ENCODE results near the gene ARHGAP6.

Gene ARHGAP6

DNA sequence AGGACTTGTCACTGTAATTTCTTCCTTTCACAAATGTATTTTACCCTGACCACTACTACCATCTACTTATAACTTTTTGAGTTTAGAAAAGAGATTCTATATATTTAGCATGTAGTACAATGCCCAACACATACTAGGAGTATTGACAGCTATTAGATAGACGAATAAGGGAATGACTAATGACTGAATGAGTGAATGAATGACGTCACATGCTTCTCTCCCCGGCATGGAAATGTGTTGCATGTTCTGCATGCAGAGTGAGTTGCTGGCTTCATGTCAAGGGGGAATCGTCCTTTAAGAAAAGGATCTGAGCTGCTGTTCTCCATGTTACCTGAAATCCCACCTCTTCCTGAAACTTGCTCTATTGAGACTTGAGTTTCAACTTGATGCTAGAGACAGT, 459.9 kb downstream of the ARHGAP6 start:
- TF ChIP-seq, protein P1, sequence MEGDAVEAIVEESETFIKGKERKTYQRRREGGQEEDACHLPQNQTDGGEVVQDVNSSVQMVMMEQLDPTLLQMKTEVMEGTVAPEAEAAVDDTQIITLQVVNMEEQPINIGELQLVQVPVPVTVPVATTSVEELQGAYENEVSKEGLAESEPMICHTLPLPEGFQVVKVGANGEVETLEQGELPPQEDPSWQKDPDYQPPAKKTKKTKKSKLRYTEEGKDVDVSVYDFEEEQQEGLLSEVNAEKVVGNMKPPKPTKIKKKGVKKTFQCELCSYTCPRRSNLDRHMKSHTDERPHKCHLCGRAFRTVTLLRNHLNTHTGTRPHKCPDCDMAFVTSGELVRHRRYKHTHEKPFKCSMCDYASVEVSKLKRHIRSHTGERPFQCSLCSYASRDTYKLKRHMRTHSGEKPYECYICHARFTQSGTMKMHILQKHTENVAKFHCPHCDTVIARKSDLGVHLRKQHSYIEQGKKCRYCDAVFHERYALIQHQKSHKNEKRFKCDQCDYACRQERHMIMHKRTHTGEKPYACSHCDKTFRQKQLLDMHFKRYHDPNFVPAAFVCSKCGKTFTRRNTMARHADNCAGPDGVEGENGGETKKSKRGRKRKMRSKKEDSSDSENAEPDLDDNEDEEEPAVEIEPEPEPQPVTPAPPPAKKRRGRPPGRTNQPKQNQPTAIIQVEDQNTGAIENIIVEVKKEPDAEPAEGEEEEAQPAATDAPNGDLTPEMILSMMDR (IDR thresholded peaks at IDR 0.05; ENCODE audit: control insufficient read depth, extremely low read depth, insufficient read depth), result no peak

DNA sequence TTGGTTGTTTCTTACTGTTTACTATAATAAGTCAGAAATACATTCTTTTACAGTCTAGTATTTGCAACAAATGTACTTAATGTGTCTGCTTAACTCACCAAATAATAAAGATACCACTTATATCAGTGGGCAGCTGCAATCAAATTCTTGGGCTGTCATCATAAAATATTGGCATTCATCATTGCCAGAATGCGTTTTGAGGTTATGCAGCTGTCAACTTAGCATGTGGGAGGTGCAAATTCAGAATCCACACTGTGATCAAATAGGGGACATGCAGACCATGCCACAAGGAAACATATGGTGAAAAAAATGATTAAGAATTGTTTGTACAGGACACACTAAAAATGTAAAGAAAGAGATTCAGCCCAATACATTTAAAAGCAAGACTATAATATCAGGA, 468.0 kb downstream of the ARHGAP6 start:
- DNase-seq (ENCODE audit: low read depth), result no peak
- no peak overlapping the region for H3K4me3 ChIP-seq (ENCODE audit: low read depth, low read length)
- TF ChIP-seq, protein P1 (IDR thresholded peaks at IDR 0.05; ENCODE audit: control insufficient read depth, extremely low read depth, insufficient read depth), result no peak

More for the DNA sequence above, 459.9 kb downstream of the ARHGAP6 start:
- H3K4me3 ChIP-seq (ENCODE audit: low read depth, low read length), result no peak overlapping the region
- DNase-seq (ENCODE audit: low read depth), result no peak

DNA sequence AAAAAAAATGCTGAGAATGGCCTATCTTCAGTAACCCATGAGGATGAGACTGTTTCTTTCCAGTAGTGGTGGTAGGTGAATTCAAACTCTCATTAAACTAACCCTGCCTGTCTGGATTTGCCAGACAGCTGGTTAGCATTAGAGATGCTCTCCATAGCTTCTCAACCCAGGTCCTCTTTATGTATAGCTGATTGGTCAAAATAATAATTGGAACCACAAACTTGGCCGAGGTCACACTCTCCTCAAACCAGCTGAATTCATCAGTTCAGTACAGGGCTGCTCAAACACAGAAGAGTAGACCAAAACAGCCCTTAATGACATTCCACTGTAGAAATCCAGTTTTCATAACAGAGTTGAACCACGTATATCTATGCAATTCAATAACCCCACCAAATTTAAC, 469.2 kb downstream of the ARHGAP6 start:
- TF ChIP-seq, protein P1 (IDR thresholded peaks at IDR 0.05; ENCODE audit: control insufficient read depth, extremely low read depth, insufficient read depth), result no peak

DNA sequence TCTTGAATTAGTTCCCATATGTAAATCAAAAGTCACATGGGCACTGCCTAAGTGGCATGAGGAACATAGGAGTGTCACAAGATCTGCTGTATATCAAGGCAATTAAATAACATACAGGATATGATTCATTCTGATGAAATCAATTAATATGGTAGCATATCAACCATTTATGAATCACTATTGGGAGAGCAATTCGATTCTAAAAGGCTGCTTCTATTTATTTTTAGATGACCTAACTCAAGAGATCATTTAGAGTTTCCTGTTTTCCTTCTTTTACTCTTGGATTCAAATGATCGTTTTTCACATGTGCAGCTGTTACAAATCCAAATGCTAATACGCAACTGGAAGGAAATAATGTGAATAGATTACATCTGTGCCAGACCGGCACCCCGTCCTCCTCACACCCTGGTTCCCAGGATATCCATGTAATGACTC, 472.7 kb downstream of the ARHGAP6 start:
- H3K4me3 ChIP-seq (ENCODE audit: low read depth, low read length), result no peak overlapping the region
- DNase-seq (ENCODE audit: low read depth), result no peak
- TF ChIP-seq, protein P1 (IDR thresholded peaks at IDR 0.05; ENCODE audit: control insufficient read depth, extremely low read depth, insufficient read depth), result no peak

More for the DNA sequence above, 469.2 kb downstream of the ARHGAP6 start:
- DNase-seq (ENCODE audit: low read depth), result no peak
- H3K4me3 ChIP-seq (ENCODE audit: low read depth, low read length), result no peak overlapping the region

DNA sequence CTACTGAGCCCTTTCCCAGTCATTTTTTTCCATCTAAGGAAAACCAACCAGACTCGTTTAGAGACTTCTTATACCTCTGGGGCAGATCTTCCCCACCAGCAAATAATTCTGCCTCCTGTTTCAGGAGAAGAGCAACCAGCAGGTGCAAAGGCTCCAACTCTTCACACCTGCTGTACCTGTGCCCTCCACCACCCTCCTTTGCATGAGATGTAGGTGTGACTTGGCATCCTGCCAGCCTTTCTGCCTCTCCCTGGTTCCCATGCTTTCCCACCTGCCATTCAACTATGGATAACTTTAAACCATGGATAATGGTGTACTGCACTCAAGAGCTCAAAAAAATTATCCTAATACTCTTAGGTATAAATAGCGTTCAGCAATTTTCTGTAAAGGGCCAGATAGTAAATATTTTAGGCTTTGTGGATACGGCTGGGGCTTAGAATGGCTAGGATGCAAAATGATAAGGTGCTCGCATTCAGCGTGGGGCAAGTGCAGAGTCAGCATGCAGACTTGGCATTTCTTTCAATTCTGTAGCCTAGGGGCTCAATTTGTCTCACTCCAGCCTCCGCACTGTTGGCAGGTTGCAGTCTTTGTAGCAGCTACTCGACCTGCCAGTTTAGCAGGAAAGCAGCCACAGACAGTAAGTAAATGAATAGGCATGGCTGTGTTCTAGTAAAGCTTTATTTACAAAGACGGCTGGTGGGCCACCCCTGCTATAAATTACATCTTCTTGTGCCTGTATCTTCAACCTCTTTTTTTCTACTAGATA, 474.8 kb downstream of the ARHGAP6 start:
- peak; percentile 68 for DNase-seq (ENCODE audit: low read depth)
- no peak overlapping the region for H3K4me3 ChIP-seq (ENCODE audit: low read depth, low read length)

DNA sequence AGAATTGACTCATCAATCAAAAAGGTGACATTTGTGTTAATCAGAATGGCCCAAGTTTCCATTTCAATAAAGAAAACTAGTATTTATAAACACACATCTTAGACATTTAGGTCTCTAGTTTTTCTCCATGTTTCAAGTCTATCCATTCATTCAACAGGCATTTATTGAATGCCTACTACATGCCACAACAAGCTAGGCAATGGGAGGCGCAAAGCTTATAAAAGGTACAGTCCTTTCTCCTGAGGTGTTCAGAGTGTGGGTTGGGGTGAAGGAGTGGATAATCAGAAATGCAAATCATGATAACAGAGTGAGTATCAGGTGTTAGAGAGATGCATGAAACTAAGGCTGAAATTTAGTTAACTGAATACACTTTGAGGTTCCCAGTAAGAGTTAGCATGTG, 476.6 kb downstream of the ARHGAP6 start:
- DNase-seq (ENCODE audit: low read depth), result no peak
- no peak overlapping the region for H3K4me3 ChIP-seq (ENCODE audit: low read depth, low read length)

More for the DNA sequence above, 474.8 kb downstream of the ARHGAP6 start:
- TF ChIP-seq, protein P1 (IDR thresholded peaks at IDR 0.05; ENCODE audit: control insufficient read depth, extremely low read depth, insufficient read depth), result no peak

More for the DNA sequence above, 476.6 kb downstream of the ARHGAP6 start:
- TF ChIP-seq, protein P1 (IDR thresholded peaks at IDR 0.05; ENCODE audit: control insufficient read depth, extremely low read depth, insufficient read depth), result no peak
